IMR-90 (cell line): Measurements from ENCODE around the gene INPP5A. TPM values are rescaled to one million over a fixed set of nuclear protein-coding genes. Genes with fewer than 3 reads are reported as not detected.

Source experiments
- ATAC-seq: fragments of 200-7000 bp; cut with Tn5 transposase; 2 replicates; pipeline ENCODE4 v1.9.1; 2020; ENCODE audit warnings: low read depth, mild to moderate bottlenecking, moderate library complexity
- BruUV-seq: library from RNA; stranded (reverse); fragments of 400-500 nt; replicated peaks from 2 replicates; lab custom pipeline; 2021; lab: Mats Ljungman, UMichigan
- CTCF ChIA-PET: fragments of 300-600 bp; formaldehyde crosslinking; extraction: SDS; loops from one replicate; lab custom pipeline; 2021; ENCODE audit warnings: antibody characterized with exemption; lab: Yijun Ruan, JAX
- POLR2A ChIA-PET: fragments of 300-600 bp; sonication (Branson Sonifier 250); formaldehyde crosslinking; loops from one replicate; lab custom pipeline; 2022; ENCODE audit warnings: antibody characterized with exemption; ENCODE audit not compliant: unreplicated experiment; lab: Charles Lee
- DNase-seq: peaks from one replicate; pipeline ENCODE4 v3.0.0; 2013
- H2AFZ ChIP-seq: replicated peaks from 2 replicates; pipeline ENCODE3; 2013; ENCODE audit warnings: low read length, mild to moderate bottlenecking; ENCODE audit not compliant: poor library complexity
- H2AK5ac ChIP-seq: 2 replicates; pipeline ENCODE4 v1.6.1; 2013; ENCODE audit warnings: low read depth, low read length, inconsistent platforms
- H2AK9ac ChIP-seq: replicated peaks from 2 replicates; pipeline ENCODE3; 2013; ENCODE audit warnings: mild to moderate bottlenecking, low read depth, low read length, moderate library complexity; ENCODE audit not compliant: poor library complexity
- H2BK120ac ChIP-seq: 2 replicates; pipeline ENCODE4 v1.6.1; 2013; ENCODE audit warnings: low read depth, low read length, inconsistent platforms
- H2BK15ac ChIP-seq: 3 replicates; pipeline ENCODE4 v1.6.1; 2013; ENCODE audit warnings: low read depth, low read length, inconsistent platforms
- H2BK20ac ChIP-seq: 2 replicates; pipeline ENCODE4 v1.6.1; 2013; ENCODE audit warnings: low read depth, mild to moderate bottlenecking, inconsistent platforms, low read length, moderate library complexity
- H2BK5ac ChIP-seq: 2 replicates; pipeline ENCODE4 v1.6.1; 2013; ENCODE audit warnings: mild to moderate bottlenecking, low read depth, low read length, inconsistent platforms; ENCODE audit not compliant: poor library complexity, severe bottlenecking
- H3K14ac ChIP-seq: replicated peaks from 2 replicates; pipeline ENCODE4 v1.6.1; 2013; ENCODE audit warnings: low read depth, low read length, inconsistent platforms
- H3K18ac ChIP-seq: 2 replicates; pipeline ENCODE4 v1.6.1; 2013; ENCODE audit warnings: low read depth, low read length, control low read depth
- H3K23ac ChIP-seq: 2 replicates; pipeline ENCODE4 v1.6.1; 2013; ENCODE audit warnings: low read depth, low read length, inconsistent platforms
- H3K27ac ChIP-seq: 2 replicates; pipeline ENCODE4 v1.5.1; 2013; ENCODE audit warnings: mild to moderate bottlenecking, control low read depth, low read length; ENCODE audit not compliant: insufficient read depth
- H3K27me3 ChIP-seq: 2 replicates; pipeline ENCODE4 v1.6.1; 2013; ENCODE audit warnings: low read length; ENCODE audit not compliant: control insufficient read depth, insufficient read depth
- H3K36me3 ChIP-seq: 2 replicates; pipeline ENCODE4 v1.6.1; 2013; ENCODE audit warnings: low read length, mixed read lengths; ENCODE audit not compliant: control insufficient read depth, insufficient read depth
- H3K4ac ChIP-seq: 2 replicates; pipeline ENCODE4 v1.6.1; 2013; ENCODE audit warnings: low read depth, low read length, inconsistent platforms
- H3K4me1 ChIP-seq: 2 replicates; pipeline ENCODE4 v1.6.1; 2013; ENCODE audit warnings: low read length, mixed read lengths; ENCODE audit not compliant: control insufficient read depth, insufficient read depth
- H3K4me2 ChIP-seq: 2 replicates; pipeline ENCODE4 v1.6.1; 2013; ENCODE audit warnings: low read depth, mild to moderate bottlenecking, control low read depth, low read length, moderate library complexity
- H3K4me3 ChIP-seq: 2 replicates; pipeline ENCODE4 v1.5.1; 2013; ENCODE audit warnings: low read depth, mild to moderate bottlenecking, control low read depth, low read length, moderate library complexity; ENCODE audit not compliant: insufficient read depth
- H3K56ac ChIP-seq: 2 replicates; pipeline ENCODE4 v1.6.1; 2013; ENCODE audit warnings: low read length, inconsistent platforms; ENCODE audit not compliant: insufficient read depth; ENCODE audit errors: extremely low read depth
- H3K79me1 ChIP-seq, 2 experiments: 2 replicates each; pipeline ENCODE4 v1.6.1; 2013; ENCODE audit warnings: low read length in 2 of 2, inconsistent platforms in 1 of 2, low read depth in 1 of 2
- H3K9ac ChIP-seq: 2 replicates; pipeline ENCODE4 v1.6.1; 2013; ENCODE audit warnings: low read depth, low read length, control low read depth
- H3K9me1 ChIP-seq: 2 replicates; pipeline ENCODE4 v1.6.1; 2013; ENCODE audit warnings: low read length, inconsistent platforms; ENCODE audit not compliant: insufficient read depth
- H3K9me3 ChIP-seq: 2 replicates; pipeline ENCODE4 v1.6.1; 2013; ENCODE audit warnings: low read length; ENCODE audit not compliant: control insufficient read depth, insufficient read depth
- H4K20me1 ChIP-seq: 2 replicates; pipeline ENCODE4 v1.6.1; 2013; ENCODE audit warnings: low read length, inconsistent platforms; ENCODE audit not compliant: insufficient read depth
- H4K5ac ChIP-seq: 2 replicates; pipeline ENCODE4 v1.6.1; 2013; ENCODE audit warnings: mild to moderate bottlenecking, low read depth, low read length, control low read depth
- H4K8ac ChIP-seq, 2 experiments: 2 replicates each; pipeline ENCODE4 v1.6.1; 2013; ENCODE audit warnings: low read depth in 2 of 2, low read length in 2 of 2, control low read depth in 1 of 2, inconsistent platforms in 1 of 2
- H4K91ac ChIP-seq: 2 replicates; pipeline ENCODE4 v1.6.1; 2013; ENCODE audit warnings: low read depth, low read length, inconsistent platforms; ENCODE audit not compliant: insufficient read depth
- CEBPB ChIP-seq: IDR thresholded peaks from 2 replicates; pipeline ENCODE4 v1.6.1; 2012; ENCODE audit warnings: low read depth, low read length, improper control_type of control experiment
- CTCF ChIP-seq: conservative IDR thresholded peaks from 2 replicates; pipeline ENCODE4 v1.5.1; 2012; ENCODE audit warnings: mild to moderate bottlenecking, low read depth, low read length, improper control_type of control experiment
- FOS ChIP-seq: fragments of 150-350 bp; IDR thresholded peaks from 2 replicates; pipeline ENCODE4 v1.6.1; 2016; ENCODE audit warnings: low read depth, low read length
- NFE2L2 ChIP-seq: fragments of 150-350 bp; IDR thresholded peaks from 2 replicates; pipeline ENCODE4 v1.6.1; 2016; ENCODE audit warnings: low read depth, mild to moderate bottlenecking, low read length
- RAD21 ChIP-seq: IDR thresholded peaks from 2 replicates; pipeline ENCODE4 v1.6.1; 2012; ENCODE audit warnings: low read length, improper control_type of control experiment
- USF2 ChIP-seq: fragments of 150-350 bp; IDR thresholded peaks from 2 replicates; pipeline ENCODE4 v1.6.1; 2017; ENCODE audit warnings: mild to moderate bottlenecking, antibody characterized with exemption, low read length, low read depth
- WGBS, 2 experiments: methylation state at CpG; one replicate each; pipeline versions ENCODE4 v1.1.5 to v1.1.7; 2013; ENCODE audit warnings: missing lambda C conversion rate in 2 of 2; ENCODE audit not compliant: insufficient read length in 1 of 2; ENCODE audit errors: extremely low coverage in 2 of 2; 5-methylcytosine and 5-hydroxymethylcytosine counted together
- dilution Hi-C: fragments of 300-500 bp; cut with HindIII; formaldehyde crosslinking; loops from one replicate; pipeline ENCODE4 v1.14.3; 2018; ENCODE audit warnings: low sequenced_read_pairs; ENCODE audit not compliant: unreplicated experiment
- in situ Hi-C: fragments of 300-500 bp; cut with MboI; formaldehyde crosslinking; loops from 3 replicates; pipeline ENCODE4 v1.14.3; 2019; ENCODE audit warnings: low sequenced_read_pairs, inconsistent platforms, mixed read lengths
- intact Hi-C: fragments of 100-400 bp; cut with micrococcal nuclease; formaldehyde crosslinking; loops from 2 replicates; pipeline ENCODE4 v1.10.0; 2022
- polyA plus RNA-seq, 3 experiments: library from polyadenylated mRNA; depleted of rRNA; stranded (reverse); fragments of >200 nt; gene quantifications; 2 replicates each; pipeline ENCODE4 v1.2.3, GENCODE V29; 2012; ENCODE audit warnings: low replicate concordance in 1 of 3
- total RNA-seq: library from RNA; depleted of rRNA; stranded (reverse); fragments of >200 nt; gene quantifications from 2 replicates; pipeline ENCODE4 v1.2.3, GENCODE V29; 2012

Gene INPP5A
- total and polyA plus RNA-seq, 2 of the 4 experiments (the other 2 are of a cell fraction) = 21.4 to 36.7 TPM

GRCh38 chr10:132528064-132528691, 9.4 kb upstream of the INPP5A start:
- 0 out of 2 replicates have a peak, but pooled peaks cover 2% of the 10 kb centered on the region for H3K9me3 ChIP-seq
- no peak overlapping the region for H3K14ac ChIP-seq
- TF ChIP-seq NFE2L2 (no peak), CEBPB (no peak), CTCF (no peak), USF2 (no peak), RAD21 (no peak), FOS (no peak)
- H3K56ac ChIP-seq = no peak overlapping the region
- peak overlapping the region; percentile 77 for H2AFZ ChIP-seq
- H2AK5ac ChIP-seq = no peak overlapping the region
- peaks cover 0 to 5% of the 10 kb centered on the region in 2 experiments; a peak in 1 of 4 replicates for H3K79me1 ChIP-seq
- intact Hi-C loops (no loop called here), dilution Hi-C loops (no loop called here), in situ Hi-C loops (no loop called here)
- no peak overlapping the region for H3K18ac ChIP-seq
- H4K91ac ChIP-seq = no peak overlapping the region
- 0 out of 2 replicates have a peak, but pooled peaks cover 7% of the 10 kb centered on the region for H3K9me1 ChIP-seq
- no peaks in the 10 kb centered on the region for H3K36me3 ChIP-seq
- H2AK9ac ChIP-seq = no peak overlapping the region
- no peak overlapping the region for H3K23ac ChIP-seq
- no peaks in the 10 kb centered on the region for H3K27me3 ChIP-seq
- 22% methylated on average over 6 of the region's 11 CpGs; no CpG with 5 or more reads in 1 of the 2 experiments for WGBS, 2 experiments
- ChIA-PET POLR2A (no interaction called here), CTCF (no interaction called here)
- no peak for ATAC-seq
- no peak overlapping the region for H2BK15ac ChIP-seq
- no peak overlapping the region for H2BK120ac ChIP-seq
- peaks cover 13% of the 10 kb centered on the region; the same call in 1 of the 2 replicates for H3K4me1 ChIP-seq
- no peak overlapping the region for H4K5ac ChIP-seq
- no TSS peak for BruUV-seq
- DNase-seq = peak; percentile 42
- H2BK5ac ChIP-seq = no peak overlapping the region
- no peaks in the 10 kb centered on the region for H4K20me1 ChIP-seq
- no peak overlapping the region; the same call in 1 of the 2 replicates for H3K4me2 ChIP-seq
- H2BK20ac ChIP-seq = no peak overlapping the region
- H3K4me3 ChIP-seq = no peak overlapping the region
- H4K8ac ChIP-seq = no peak overlapping the region
- H3K9ac ChIP-seq = no peak overlapping the region
- H3K4ac ChIP-seq = no peak overlapping the region
- H3K27ac ChIP-seq = no peak overlapping the region
